Astrocyte of the cerebellum (primary cell): ENCODE measurements around the gene RBM43.

ENCODE experiments used
- DNase-seq: peaks from one replicate; pipeline ENCODE4 v3.0.0-alpha.2; 2011; ENCODE audit warnings: low read depth
- H3K4me3 ChIP-seq: 2 replicates; pipeline ENCODE4 v1.5.1; 2011; ENCODE audit warnings: mild to moderate bottlenecking, low read depth, low read length, moderate library complexity
- CTCF ChIP-seq: IDR thresholded peaks from 2 replicates; pipeline ENCODE4 v1.5.1; 2012; ENCODE audit warnings: low read length, low read depth, moderate library complexity, mild to moderate bottlenecking; ENCODE audit errors: missing control alignments
- in situ Hi-C: cut with HindIII; loops from 2 replicates; pipeline ENCODE4 v1.10.0; 2017; ENCODE audit warnings: low sequenced_read_pairs

The RBM43 gene

DNA sequence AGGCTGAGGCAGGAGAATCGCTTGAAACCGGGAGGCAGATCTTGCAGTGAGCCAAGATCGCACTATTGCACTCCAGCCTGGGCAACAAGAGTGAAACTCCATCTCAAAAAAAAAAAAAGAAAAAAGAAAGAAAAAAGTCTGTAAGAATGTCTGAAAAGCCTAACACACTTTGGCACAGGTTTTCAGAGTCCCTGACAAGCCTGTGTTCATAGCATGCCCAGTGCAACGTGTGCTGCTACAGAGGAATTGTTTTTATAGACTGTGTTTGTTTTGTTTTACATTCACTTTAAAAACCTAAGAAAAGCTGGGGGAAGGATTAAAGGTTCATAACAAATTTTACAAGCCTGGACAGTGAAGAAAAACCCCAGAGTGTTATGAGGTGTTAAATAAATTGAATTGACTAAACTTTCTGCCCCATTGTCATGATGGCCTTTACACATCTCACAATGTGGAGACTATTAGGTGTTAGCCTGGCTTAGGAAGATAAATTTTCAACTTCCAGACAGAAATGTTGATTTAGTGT, 55.2 kb downstream of the RBM43 start:
- TF ChIP-seq CTCF, result no peak
- in situ Hi-C loops, result no loop called here
- DNase-seq, result no peak
- no peak overlapping the region for H3K4me3 ChIP-seq

GRCh38 chr2:151205571-151205970, 56.1 kb downstream of the RBM43 start:
- TF ChIP-seq CTCF, result no peak
- in situ Hi-C loops, result no loop called here
- H3K4me3 ChIP-seq, result no peak overlapping the region
- no peak for DNase-seq

DNA sequence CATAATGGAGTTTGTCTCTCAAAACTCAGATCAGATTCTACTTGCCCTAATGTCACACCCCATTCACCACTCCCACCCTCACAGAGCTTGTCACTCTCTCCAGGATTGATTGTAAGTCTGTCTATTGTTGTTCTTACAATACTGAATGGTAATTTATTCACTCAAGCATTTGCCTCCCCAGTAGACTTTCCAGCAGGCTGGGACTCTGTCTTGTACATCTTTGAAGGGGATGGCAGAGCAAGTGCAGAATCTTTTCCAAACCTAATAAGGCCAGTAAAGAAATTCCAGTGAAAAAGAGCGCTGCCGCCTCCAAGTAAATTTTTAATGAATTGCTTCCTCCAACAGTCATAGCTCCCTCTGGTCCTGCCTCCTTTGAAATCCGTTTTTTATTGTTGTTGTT, 56.9 kb downstream of the RBM43 start:
- TF ChIP-seq CTCF, result no peak
- no peak for DNase-seq
- H3K4me3 ChIP-seq, result no peak overlapping the region
- in situ Hi-C loops, result no loop called here

GRCh38 chr2:151200844-151201243, 60.8 kb downstream of the RBM43 start:
- in situ Hi-C loops, result no loop called here
- no peak for DNase-seq
- no peak for TF ChIP-seq CTCF
- no peak overlapping the region for H3K4me3 ChIP-seq

GRCh38 chr2:151200277-151200676, 61.4 kb downstream of the RBM43 start:
- TF ChIP-seq CTCF, result no peak
- DNase-seq, result no peak
- in situ Hi-C loops, result no loop called here

GRCh38 chr2:151198645-151199044, 63.0 kb downstream of the RBM43 start:
- TF ChIP-seq CTCF, result no peak
- H3K4me3 ChIP-seq, result no peak overlapping the region
- in situ Hi-C loops, result no loop called here

More at GRCh38 chr2:151200277-151200676, 61.4 kb downstream of the RBM43 start:
- H3K4me3 ChIP-seq, result no peak overlapping the region

More at GRCh38 chr2:151198645-151199044, 63.0 kb downstream of the RBM43 start:
- DNase-seq, result no peak
